ENCODE results near the gene SLC3A2.
"Not testable (repeated sequence)": the region's sequence is repeated elsewhere in the genome, so short reads cannot be mapped to it uniquely, and the experiment has no call there.

SLC3A2 gene

GRCh38 chr11:62857541-62857982 is 23.1 kb upstream of the SLC3A2 start:
- in situ Hi-C loops (cut with MboI; ENCODE audit: low pct_unique_long_range_greater_than_20kb, low sequenced_read_pairs, unreplicated experiment) = loop anchor here (25.0 kb wide), 1 partner anchor 445 kb away; the partner anchor contains the start of gene SCGB1A1
- TF ChIP-seq CTCF (IDR thresholded peaks at IDR 0.05; ENCODE audit: extremely low read depth, insufficient read depth, missing control alignments) = no peak
- no peak for DNase-seq (ENCODE audit: low spot score)

- TF ChIP-seq CTCF (IDR thresholded peaks at IDR 0.05; ENCODE audit: extremely low read depth, insufficient read depth, missing control alignments) = no peak
- no peak for DNase-seq (ENCODE audit: low spot score)
- in situ Hi-C loops (cut with MboI; ENCODE audit: low pct_unique_long_range_greater_than_20kb, low sequenced_read_pairs, unreplicated experiment) = loop anchor here (25.0 kb wide), 1 partner anchor 446 kb away; the partner anchor contains the start of gene SCGB1A1
Measured at GRCh38 chr11:62858201-62858600, 22.5 kb upstream of the SLC3A2 start.

- in situ Hi-C loops (cut with MboI; ENCODE audit: low pct_unique_long_range_greater_than_20kb, low sequenced_read_pairs, unreplicated experiment) = loop anchor here (25.0 kb wide), 1 partner anchor 447 kb away; the partner anchor contains the start of gene SCGB1A1
Measured at GRCh38 chr11:62859281-62859703, 21.4 kb upstream of the SLC3A2 start.

GRCh38 chr11:62860835-62861563 is 19.7 kb upstream of the SLC3A2 start:
- TF ChIP-seq CTCF (IDR thresholded peaks at IDR 0.05; ENCODE audit: extremely low read depth, insufficient read depth, missing control alignments) = no peak
- no peak for DNase-seq (ENCODE audit: low spot score)
- in situ Hi-C loops (cut with MboI; ENCODE audit: low pct_unique_long_range_greater_than_20kb, low sequenced_read_pairs, unreplicated experiment) = loop anchor here (25.0 kb wide), 1 partner anchor 449 kb away; the partner anchor contains the start of gene SCGB1A1

More at GRCh38 chr11:62859281-62859703, 21.4 kb upstream of the SLC3A2 start:
- DNase-seq (ENCODE audit: low spot score) = not testable (repeated sequence)

GRCh38 chr11:62861564-62862192 is 19.0 kb upstream of the SLC3A2 start:
- in situ Hi-C loops (cut with MboI; ENCODE audit: low pct_unique_long_range_greater_than_20kb, low sequenced_read_pairs, unreplicated experiment) = loop anchor here (25.0 kb wide), 1 partner anchor 449 kb away; the partner anchor contains the start of gene SCGB1A1

GRCh38 chr11:62863687-62864335 is 16.9 kb upstream of the SLC3A2 start:
- no peak for TF ChIP-seq CTCF (IDR thresholded peaks at IDR 0.05; ENCODE audit: extremely low read depth, insufficient read depth, missing control alignments)
- in situ Hi-C loops (cut with MboI; ENCODE audit: low pct_unique_long_range_greater_than_20kb, low sequenced_read_pairs, unreplicated experiment) = loop anchor here (25.0 kb wide), 1 partner anchor 452 kb away; the partner anchor contains the start of gene SCGB1A1
- no peak for DNase-seq (ENCODE audit: low spot score)

More at GRCh38 chr11:62861564-62862192, 19.0 kb upstream of the SLC3A2 start:
- not testable (repeated sequence) for DNase-seq (ENCODE audit: low spot score)

GRCh38 chr11:62865635-62866034 is 15.1 kb upstream of the SLC3A2 start:
- in situ Hi-C loops (cut with MboI; ENCODE audit: low pct_unique_long_range_greater_than_20kb, low sequenced_read_pairs, unreplicated experiment) = loop anchor here (25.0 kb wide), 1 partner anchor 453 kb away; the partner anchor contains the start of gene SCGB1A1
- DNase-seq (ENCODE audit: low spot score) = no peak

More at GRCh38 chr11:62865635-62866034, 15.1 kb upstream of the SLC3A2 start:
- no peak for TF ChIP-seq CTCF (IDR thresholded peaks at IDR 0.05; ENCODE audit: extremely low read depth, insufficient read depth, missing control alignments)
